ENCODE data around the gene OAT. TPM values are rescaled to one million over a fixed set of nuclear protein-coding genes. Genes with fewer than 3 reads are reported as not detected.

The OAT gene
- total RNA-seq, 2 donors from 2014 or later = 22.8 to 40.9 TPM

- WGBS, 2 donors = 57 to 67% methylated on average over 1 of the region's 1 CpG
- Histone ChIP-seq H3K36me3 (replicated peaks in 1 of 2; ENCODE audit: insufficient read depth in 1 of 2, low read depth in 2 of 2) (peaks cover 0 to 3% of the 10 kb centered on the region in 2 donors), H3K27me3 (no peaks in the 10 kb centered on the region), H3K27ac (no peak overlapping the region), H3K4me3 (no peak overlapping the region), H3K9me3 (no peaks in the 10 kb centered on the region), H3K4me1 (peaks cover under 1% of the 10 kb centered on the region)
- no peak for DNase-seq
- intact Hi-C loops (cut with DNase I) = loop anchor here (5.0 to 10.0 kb wide), 2 partner anchors 397 to 820 kb away; no protein-coding TSS in a partner anchor
- TF ChIP-seq, protein P1, sequence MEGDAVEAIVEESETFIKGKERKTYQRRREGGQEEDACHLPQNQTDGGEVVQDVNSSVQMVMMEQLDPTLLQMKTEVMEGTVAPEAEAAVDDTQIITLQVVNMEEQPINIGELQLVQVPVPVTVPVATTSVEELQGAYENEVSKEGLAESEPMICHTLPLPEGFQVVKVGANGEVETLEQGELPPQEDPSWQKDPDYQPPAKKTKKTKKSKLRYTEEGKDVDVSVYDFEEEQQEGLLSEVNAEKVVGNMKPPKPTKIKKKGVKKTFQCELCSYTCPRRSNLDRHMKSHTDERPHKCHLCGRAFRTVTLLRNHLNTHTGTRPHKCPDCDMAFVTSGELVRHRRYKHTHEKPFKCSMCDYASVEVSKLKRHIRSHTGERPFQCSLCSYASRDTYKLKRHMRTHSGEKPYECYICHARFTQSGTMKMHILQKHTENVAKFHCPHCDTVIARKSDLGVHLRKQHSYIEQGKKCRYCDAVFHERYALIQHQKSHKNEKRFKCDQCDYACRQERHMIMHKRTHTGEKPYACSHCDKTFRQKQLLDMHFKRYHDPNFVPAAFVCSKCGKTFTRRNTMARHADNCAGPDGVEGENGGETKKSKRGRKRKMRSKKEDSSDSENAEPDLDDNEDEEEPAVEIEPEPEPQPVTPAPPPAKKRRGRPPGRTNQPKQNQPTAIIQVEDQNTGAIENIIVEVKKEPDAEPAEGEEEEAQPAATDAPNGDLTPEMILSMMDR (IDR thresholded peaks at IDR 0.05) = no peak
- no peak for TF ChIP-seq POLR2A (IDR thresholded peaks at IDR 0.05)
- no peak for ATAC-seq
Observed at GRCh38 chr10:124394583-124394982, 24.1 kb downstream of the OAT start.

DNA sequence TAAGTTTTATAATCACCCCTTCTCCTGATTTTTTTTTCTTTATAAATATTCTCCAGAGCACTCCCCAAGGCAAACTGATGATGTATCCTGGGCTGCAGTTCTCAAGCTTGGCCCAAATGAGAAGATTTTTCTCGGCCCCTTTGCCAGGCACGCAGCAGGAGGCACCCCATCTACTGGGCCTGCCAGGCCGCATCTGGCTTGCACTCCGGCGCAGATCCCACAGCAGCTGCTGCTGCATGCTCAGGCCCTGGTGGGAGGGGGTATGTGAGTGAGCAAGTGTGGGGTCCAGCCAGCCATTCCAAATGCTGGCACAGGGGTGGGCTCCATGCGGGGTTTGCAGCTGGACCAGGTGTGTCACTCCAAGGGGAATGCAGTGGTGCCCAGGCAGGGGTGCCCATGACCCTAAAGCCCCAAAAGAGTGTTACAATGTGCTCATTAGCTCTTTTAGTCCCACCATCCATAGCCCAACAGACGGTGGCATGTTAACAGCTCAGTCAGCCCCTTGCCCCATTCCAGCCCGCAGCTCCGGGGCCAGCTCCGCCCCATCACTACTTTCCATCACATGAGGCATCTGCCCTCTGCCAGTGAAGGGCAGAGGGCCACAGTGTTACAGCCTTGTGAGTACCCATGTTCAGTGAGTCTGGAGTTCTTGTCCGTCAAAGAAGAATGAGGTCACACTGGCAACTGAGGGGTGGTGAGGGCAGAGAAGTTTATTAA lies 25.9 kb downstream of the OAT start:
- WGBS, 2 donors = 91 to 93% methylated on average over 8 to 11 of the region's 11 CpGs
- Histone ChIP-seq H3K9me3 (no peaks in the 10 kb centered on the region), H3K36me3 (replicated peaks in 1 of 2; ENCODE audit: insufficient read depth in 1 of 2, low read depth in 2 of 2) (peaks cover 0 to 2% of the 10 kb centered on the region in 2 donors), H3K4me3 (no peak overlapping the region), H3K27ac (no peak overlapping the region), H3K4me1 (peaks cover 12% of the 10 kb centered on the region), H3K27me3 (no peaks in the 10 kb centered on the region)
- intact Hi-C loops (cut with DNase I) = loop anchor here (5.0 to 10.0 kb wide), 2 partner anchors 395 to 818 kb away; no protein-coding TSS in a partner anchor
- ATAC-seq (no peak), DNase-seq (no peak)
- TF ChIP-seq, protein P1 (IDR thresholded peaks at IDR 0.05) = no peak
- no peak for TF ChIP-seq POLR2A (IDR thresholded peaks at IDR 0.05)

DNA sequence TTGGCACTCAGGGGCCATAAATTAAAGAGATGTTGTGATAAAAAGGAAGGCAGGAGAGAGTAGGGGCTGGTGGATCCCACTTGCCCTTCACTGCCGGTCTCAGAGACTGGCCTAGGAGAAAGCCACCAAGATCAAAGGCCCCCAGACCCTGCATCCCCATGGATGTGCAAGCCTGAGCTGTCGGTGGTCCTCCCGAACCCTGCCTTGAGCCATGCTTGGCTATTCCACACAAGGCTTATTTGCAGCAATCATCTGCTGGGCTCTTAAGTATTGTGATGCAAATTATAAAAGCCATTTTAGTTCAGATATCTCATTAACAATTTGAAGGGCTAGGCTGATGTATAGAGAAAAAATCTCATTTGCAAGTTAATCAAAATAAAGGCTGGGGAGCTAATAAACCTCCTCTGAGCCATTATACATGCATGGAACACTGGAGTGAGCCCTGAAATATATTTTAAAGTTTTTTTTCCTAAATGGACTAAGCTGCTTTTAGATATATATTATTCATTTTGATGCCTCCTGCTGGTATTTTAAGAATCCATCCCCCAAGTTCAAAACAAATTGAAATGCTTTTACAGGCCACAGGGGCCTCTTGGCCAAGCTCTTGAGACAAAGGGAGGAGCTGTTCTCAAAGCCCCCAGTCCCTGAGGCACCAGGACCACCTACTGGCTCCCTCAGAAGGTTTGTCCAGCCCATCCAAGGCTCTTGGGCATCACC lies 28.1 kb downstream of the OAT start:
- intact Hi-C loops (cut with DNase I) = loop anchor here (5.0 to 10.0 kb wide), 2 partner anchors 393 to 816 kb away; no protein-coding TSS in a partner anchor
- WGBS, 2 donors = 59 to 71% methylated on average over 3 of the region's 3 CpGs
- no peak overlapping the region for H3K27ac ChIP-seq
- DNase-seq (no peak), ATAC-seq (no peak)
- no peaks in the 10 kb centered on the region for H3K36me3 ChIP-seq (replicated peaks in 1 of 2; ENCODE audit: insufficient read depth in 1 of 2, low read depth in 2 of 2)
- H3K27me3 ChIP-seq = no peaks in the 10 kb centered on the region
- peaks cover 12% of the 10 kb centered on the region for H3K4me1 ChIP-seq
- no peaks in the 10 kb centered on the region for H3K9me3 ChIP-seq
- no peak overlapping the region for H3K4me3 ChIP-seq
- TF ChIP-seq POLR2A (IDR thresholded peaks at IDR 0.05) = no peak
- TF ChIP-seq, protein P1 (IDR thresholded peaks at IDR 0.05) = no peak

- intact Hi-C loops (cut with DNase I) = loop anchor here (5.0 to 10.0 kb wide), 2 partner anchors 392 to 815 kb away; no protein-coding TSS in a partner anchor
- H3K27ac ChIP-seq = no peak overlapping the region
- H3K4me3 ChIP-seq = no peak overlapping the region
- no peaks in the 10 kb centered on the region for H3K36me3 ChIP-seq (replicated peaks in 1 of 2; ENCODE audit: insufficient read depth in 1 of 2, low read depth in 2 of 2)
- ATAC-seq (no peak), DNase-seq (peak in 1 of 4 donors; percentile 20)
- 57 to 60% methylated on average over 14 to 26 of the region's 26 CpGs for WGBS, 2 donors
- H3K27me3 ChIP-seq = no peaks in the 10 kb centered on the region
- H3K4me1 ChIP-seq = peaks cover 12% of the 10 kb centered on the region
- no peaks in the 10 kb centered on the region for H3K9me3 ChIP-seq
- no peak for TF ChIP-seq POLR2A (IDR thresholded peaks at IDR 0.05)
- TF ChIP-seq, protein P1 (IDR thresholded peaks at IDR 0.05) = no peak
Observed at GRCh38 chr10:124389613-124390361, 28.9 kb downstream of the OAT start.
